ENCODE results near the gene UBE2Z. TPM values are rescaled to one million over a fixed set of nuclear protein-coding genes. Genes with fewer than 3 reads are reported as not detected.

UBE2Z gene
- total and polyA plus RNA-seq, 2 experiments from 2014 or later = 63.3 to 66.7 TPM

GRCh38 chr17:48907713-48908046, 527 bp upstream of the UBE2Z start:
- Histone ChIP-seq H3K79me2 (peaks cover 50% of the 10 kb centered on the region), H3K27me3 (no peaks in the 10 kb centered on the region), H3K27ac (peak overlapping the region; percentile 97), H4K20me1 (ENCODE audit: insufficient read depth, poor library complexity, severe bottlenecking) (peaks cover 25% of the 10 kb centered on the region), H3K4me2 (peak overlapping the region; percentile 83), H3K4me3 (peak overlapping the region; percentile 40), H3K9me2 (replicated peaks; ENCODE audit: insufficient read depth) (no peaks in the 10 kb centered on the region), H2AFZ (peak overlapping the region; percentile 80), H3K36me3 (replicated peaks; ENCODE audit: insufficient read depth, low read depth) (no peaks in the 10 kb centered on the region), H3K4me1 (ENCODE audit: insufficient read depth) (peaks cover 25% of the 10 kb centered on the region), H3K9me3 (ENCODE audit: low read depth) (no peaks in the 10 kb centered on the region)
- 58% methylated on average over 2 of the region's 2 CpGs for WGBS (ENCODE audit: low lambda C conversion rate, missing lambda C conversion rate)
- TF ChIP-seq EZH2 (IDR thresholded peaks at IDR 0.05; ENCODE audit: borderline replicate concordance) (no peak), CTCF (IDR thresholded peaks at IDR 0.05; ENCODE audit: poor library complexity) (no peak), EZH2phosphoT487 (IDR thresholded peaks at IDR 0.05; ENCODE audit: low read depth, severe bottlenecking, unreplicated experiment) (no peak)
- peak; percentile 37 for DNase-seq (ENCODE audit: low spot score)

- Histone ChIP-seq H3K27ac (peak overlapping the region; percentile 97), H3K9me2 (replicated peaks; ENCODE audit: insufficient read depth) (no peaks in the 10 kb centered on the region), H3K4me1 (ENCODE audit: insufficient read depth) (peaks cover 25% of the 10 kb centered on the region), H3K79me2 (peaks cover 63% of the 10 kb centered on the region), H3K27me3 (no peaks in the 10 kb centered on the region), H3K9me3 (ENCODE audit: low read depth) (no peaks in the 10 kb centered on the region), H4K20me1 (ENCODE audit: insufficient read depth, poor library complexity, severe bottlenecking) (peaks cover 36% of the 10 kb centered on the region), H3K4me3 (peak overlapping the region; percentile 46), H3K4me2 (peak overlapping the region; percentile 90), H3K36me3 (replicated peaks; ENCODE audit: insufficient read depth, low read depth) (no peaks in the 10 kb centered on the region), H2AFZ (peak overlapping the region; percentile 27)
- peak; percentile 95 for DNase-seq (ENCODE audit: low spot score)
- WGBS (ENCODE audit: low lambda C conversion rate, missing lambda C conversion rate) = 1% methylated on average over 15 of the region's 36 CpGs
- TF ChIP-seq EZH2phosphoT487 (IDR thresholded peaks at IDR 0.05; ENCODE audit: low read depth, severe bottlenecking, unreplicated experiment) = no peak
- TF ChIP-seq CTCF (IDR thresholded peaks at IDR 0.05; ENCODE audit: poor library complexity) = no peak
- TF ChIP-seq EZH2 (IDR thresholded peaks at IDR 0.05; ENCODE audit: borderline replicate concordance) = no peak
Observed at GRCh38 chr17:48908853-48909394, 717 bp downstream of the UBE2Z start.

GRCh38 chr17:48909783-48910182, 1.6 kb downstream of the UBE2Z start:
- H3K36me3 ChIP-seq (replicated peaks; ENCODE audit: insufficient read depth, low read depth) = no peaks in the 10 kb centered on the region
- H3K27ac ChIP-seq = peak overlapping the region; percentile 97
- H3K27me3 ChIP-seq = no peaks in the 10 kb centered on the region
- 63% methylated on average over 4 of the region's 4 CpGs for WGBS (ENCODE audit: low lambda C conversion rate, missing lambda C conversion rate)
- peaks cover 42% of the 10 kb centered on the region for H4K20me1 ChIP-seq (ENCODE audit: insufficient read depth, poor library complexity, severe bottlenecking)
- DNase-seq (ENCODE audit: low spot score) = no peak
- H2AFZ ChIP-seq = no peak overlapping the region
- peaks cover 71% of the 10 kb centered on the region for H3K79me2 ChIP-seq
- H3K9me3 ChIP-seq (ENCODE audit: low read depth) = no peaks in the 10 kb centered on the region
- H3K9me2 ChIP-seq (replicated peaks; ENCODE audit: insufficient read depth) = no peaks in the 10 kb centered on the region
- peak overlapping the region; percentile 42 for H3K4me3 ChIP-seq
- peaks cover 25% of the 10 kb centered on the region for H3K4me1 ChIP-seq (ENCODE audit: insufficient read depth)
- no peak for TF ChIP-seq EZH2 (IDR thresholded peaks at IDR 0.05; ENCODE audit: borderline replicate concordance)
- no peak for TF ChIP-seq EZH2phosphoT487 (IDR thresholded peaks at IDR 0.05; ENCODE audit: low read depth, severe bottlenecking, unreplicated experiment)
- TF ChIP-seq CTCF (IDR thresholded peaks at IDR 0.05; ENCODE audit: poor library complexity) = no peak
- H3K4me2 ChIP-seq = peak overlapping the region; percentile 90

Data from hepatocyte (in vitro differentiated cells).